SU-DHL-6 (cell line): Measurements from ENCODE around the gene RAD51B.
"Not testable (repeated sequence)": the region's sequence is repeated elsewhere in the genome, so short reads cannot be mapped to it uniquely, and the experiment has no call there.

Experiments used
- H2AFZ ChIP-seq: fragments of 200-600 bp; sonication (generic); 2 replicates; pipeline ENCODE4 v1.6.1; 2014; ENCODE audit warnings: low read depth, mild to moderate bottlenecking, moderate library complexity, mixed read lengths, antibody characterized with exemption, low read length; ENCODE audit not compliant: severe bottlenecking
- H3F3A ChIP-seq: fragments of 200-600 bp; shearing (Covaris generic); 2 replicates; pipeline ENCODE4 v1.6.0; 2016; ENCODE audit warnings: antibody characterized with exemption, mild to moderate bottlenecking; ENCODE audit not compliant: insufficient read depth
- H3K27ac ChIP-seq: fragments of 200-600 bp; sonication (generic); 2 replicates; pipeline ENCODE4 v1.5.1; 2016; ENCODE audit warnings: low read depth, mild to moderate bottlenecking, low read length, moderate library complexity, mixed read lengths
- H3K27me3 ChIP-seq: fragments of 200-600 bp; sonication (generic), shearing (Covaris generic); 2 replicates; pipeline ENCODE4 v1.6.0; 2014; ENCODE audit warnings: mild to moderate bottlenecking, low read length
- H3K36me3 ChIP-seq: fragments of 200-600 bp; sonication (generic); 2 replicates; pipeline ENCODE4 v1.6.1; 2014; ENCODE audit warnings: mild to moderate bottlenecking, low read length, mixed read lengths
- H3K4me2 ChIP-seq: fragments of 300-600, 200-600 bp; shearing (Covaris generic), sonication (generic); 2 replicates; pipeline ENCODE4 v1.6.0; 2014; ENCODE audit warnings: low read length, low read depth, mild to moderate bottlenecking; ENCODE audit not compliant: poor library complexity, severe bottlenecking
- H3K4me3 ChIP-seq: fragments of 200-600 bp; sonication (generic); 2 replicates; pipeline ENCODE4 v1.5.1; 2014; ENCODE audit warnings: antibody characterized with exemption, low read length, mild to moderate bottlenecking, mixed read lengths; ENCODE audit not compliant: insufficient read depth, poor library complexity, severe bottlenecking
- H3K79me2 ChIP-seq: fragments of 200-600 bp; sonication (generic); 2 replicates; pipeline ENCODE4 v1.6.1; 2014; ENCODE audit warnings: mild to moderate bottlenecking, low read length, moderate library complexity; ENCODE audit not compliant: insufficient read depth
- H3K9ac ChIP-seq: fragments of 200-600 bp; sonication (generic); 2 replicates; pipeline ENCODE4 v1.7.0; 2014; ENCODE audit warnings: mild to moderate bottlenecking, low read length
- H3K9me2 ChIP-seq: fragments of 200-600 bp; sonication (generic); replicated peaks from 2 replicates; pipeline ENCODE4 v1.6.1; 2014; ENCODE audit warnings: low read length; ENCODE audit not compliant: insufficient read depth
- H3K9me3 ChIP-seq: fragments of 200-600 bp; sonication (generic); 2 replicates; pipeline ENCODE4 v1.6.1; 2014; ENCODE audit warnings: low read length, mixed read lengths; ENCODE audit not compliant: insufficient read depth
- H4K20me1 ChIP-seq: fragments of 200-600 bp; sonication (generic); 2 replicates; pipeline ENCODE4 v1.6.1; 2014; ENCODE audit warnings: low read depth, mild to moderate bottlenecking, antibody characterized with exemption, low read length, moderate library complexity, mixed read lengths
- EZH2phosphoT487 ChIP-seq: fragments of 200-600 bp; sonication (generic), shearing (Covaris generic); conservative IDR thresholded peaks from 2 replicates; pipeline ENCODE4 v1.6.1; 2018; ENCODE audit warnings: mild to moderate bottlenecking, antibody characterized with exemption, low read length, moderate library complexity, mixed read lengths
- TF ChIP-seq, protein P1 (sequence below): fragments of 200-600 bp; sonication (generic); IDR thresholded peaks from one replicate; pipeline ENCODE4 v1.5.1; 2017; ENCODE audit warnings: antibody characterized with exemption, mild to moderate bottlenecking, low read length, moderate library complexity; ENCODE audit not compliant: insufficient read depth, poor library complexity, severe bottlenecking

Gene RAD51B

DNA sequence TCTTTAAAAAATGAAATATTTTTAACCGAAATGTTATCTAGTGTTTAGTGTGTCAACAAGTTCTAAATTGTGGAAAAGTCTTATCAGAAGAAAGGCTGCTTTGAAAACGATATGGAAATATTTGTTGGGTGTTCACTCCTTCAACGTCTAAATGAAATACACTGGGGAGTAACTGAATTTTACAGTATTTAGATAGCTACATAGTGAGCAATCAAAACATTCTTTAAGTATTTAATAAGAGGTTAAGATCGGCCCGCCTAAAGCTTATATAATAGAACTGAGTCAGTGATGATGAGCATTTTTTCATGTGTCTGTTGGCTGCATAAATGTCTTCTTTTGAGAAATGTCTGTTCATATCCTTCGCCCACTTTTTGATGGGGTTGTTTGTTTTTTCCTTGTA, 228.3 kb downstream of the RAD51B start:
- Histone ChIP-seq H3K4me3 (no peak overlapping the region), H3F3A (no peaks in the 10 kb centered on the region), H3K27ac (no peak overlapping the region), H4K20me1 (no peaks in the 10 kb centered on the region), H3K9ac (no peak overlapping the region), H3K27me3 (no peaks in the 10 kb centered on the region), H3K9me3 (no peaks in the 10 kb centered on the region), H3K9me2 (no peaks in the 10 kb centered on the region), H2AFZ (no peak overlapping the region), H3K36me3 (no peaks in the 10 kb centered on the region), H3K79me2 (no peaks in the 10 kb centered on the region), H3K4me2 (no peak overlapping the region)
- TF ChIP-seq, protein P1, sequence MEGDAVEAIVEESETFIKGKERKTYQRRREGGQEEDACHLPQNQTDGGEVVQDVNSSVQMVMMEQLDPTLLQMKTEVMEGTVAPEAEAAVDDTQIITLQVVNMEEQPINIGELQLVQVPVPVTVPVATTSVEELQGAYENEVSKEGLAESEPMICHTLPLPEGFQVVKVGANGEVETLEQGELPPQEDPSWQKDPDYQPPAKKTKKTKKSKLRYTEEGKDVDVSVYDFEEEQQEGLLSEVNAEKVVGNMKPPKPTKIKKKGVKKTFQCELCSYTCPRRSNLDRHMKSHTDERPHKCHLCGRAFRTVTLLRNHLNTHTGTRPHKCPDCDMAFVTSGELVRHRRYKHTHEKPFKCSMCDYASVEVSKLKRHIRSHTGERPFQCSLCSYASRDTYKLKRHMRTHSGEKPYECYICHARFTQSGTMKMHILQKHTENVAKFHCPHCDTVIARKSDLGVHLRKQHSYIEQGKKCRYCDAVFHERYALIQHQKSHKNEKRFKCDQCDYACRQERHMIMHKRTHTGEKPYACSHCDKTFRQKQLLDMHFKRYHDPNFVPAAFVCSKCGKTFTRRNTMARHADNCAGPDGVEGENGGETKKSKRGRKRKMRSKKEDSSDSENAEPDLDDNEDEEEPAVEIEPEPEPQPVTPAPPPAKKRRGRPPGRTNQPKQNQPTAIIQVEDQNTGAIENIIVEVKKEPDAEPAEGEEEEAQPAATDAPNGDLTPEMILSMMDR = no peak
- no peak for TF ChIP-seq EZH2phosphoT487

GRCh38 chr14:68048815-68049214, 229.2 kb downstream of the RAD51B start:
- not testable (repeated sequence) for H2AFZ ChIP-seq, H3K4me2 ChIP-seq, H4K20me1 ChIP-seq, H3K79me2 ChIP-seq, H3K9ac ChIP-seq, H3F3A ChIP-seq, H3K9me3 ChIP-seq, H3K9me2 ChIP-seq, H3K27ac ChIP-seq, H3K36me3 ChIP-seq, H3K27me3 ChIP-seq, H3K4me3 ChIP-seq

DNA sequence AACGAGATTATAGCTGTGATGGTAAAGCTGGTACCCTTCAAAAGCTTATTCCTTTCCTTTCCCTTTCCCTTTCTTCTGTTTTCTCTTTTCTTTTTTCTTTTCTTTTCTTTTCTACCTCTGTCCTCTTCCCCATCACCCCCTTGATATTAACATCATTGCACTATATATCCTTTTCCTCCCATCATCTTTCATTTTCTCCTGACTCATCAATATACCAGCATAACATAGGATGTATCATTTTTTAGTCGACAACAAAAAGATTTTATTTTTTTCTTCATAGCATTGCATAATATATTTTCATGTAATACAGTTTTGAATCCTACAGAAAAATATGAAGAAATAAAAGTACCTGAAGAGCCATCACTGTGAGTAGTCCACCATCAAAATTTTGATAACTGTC, 230.6 kb downstream of the RAD51B start:
- Histone ChIP-seq H3K27me3 (no peaks in the 10 kb centered on the region), H3K79me2 (no peaks in the 10 kb centered on the region), H4K20me1 (no peaks in the 10 kb centered on the region), H3K27ac (no peak overlapping the region), H3K36me3 (no peaks in the 10 kb centered on the region), H3K9me2 (no peaks in the 10 kb centered on the region), H3K9me3 (no peaks in the 10 kb centered on the region), H3K9ac (no peak overlapping the region), H2AFZ (no peak overlapping the region), H3K4me3 (no peak overlapping the region), H3F3A (no peaks in the 10 kb centered on the region), H3K4me2 (no peak overlapping the region)
- TF ChIP-seq EZH2phosphoT487 = no peak
- TF ChIP-seq, protein P1 = no peak

GRCh38 chr14:68051146-68051545, 231.6 kb downstream of the RAD51B start:
- Histone ChIP-seq H3K9me3 (no peaks in the 10 kb centered on the region), H3K9me2 (no peaks in the 10 kb centered on the region), H3K79me2 (no peaks in the 10 kb centered on the region), H3K4me2 (no peak overlapping the region), H3K36me3 (no peaks in the 10 kb centered on the region), H3F3A (no peaks in the 10 kb centered on the region), H4K20me1 (no peaks in the 10 kb centered on the region), H2AFZ (no peak overlapping the region), H3K9ac (no peak overlapping the region), H3K27me3 (no peaks in the 10 kb centered on the region), H3K4me3 (no peak overlapping the region), H3K27ac (no peak overlapping the region)
- TF ChIP-seq, protein P1 = no peak
- TF ChIP-seq EZH2phosphoT487 = no peak
